GM21381 (cell line): ENCODE results near the gene SYT8.
"Not testable (repeated sequence)": the region's sequence is repeated elsewhere in the genome, so short reads cannot be mapped to it uniquely, and the experiment has no call there.

Experiments
- ATAC-seq: cut with Tn5 transposase; IDR thresholded peaks from one replicate; pipeline ENCODE4 v1.9.1; 2021; ENCODE audit warnings: mild to moderate bottlenecking, moderate library complexity; ENCODE audit not compliant: unreplicated experiment

The SYT8 gene, protein sequence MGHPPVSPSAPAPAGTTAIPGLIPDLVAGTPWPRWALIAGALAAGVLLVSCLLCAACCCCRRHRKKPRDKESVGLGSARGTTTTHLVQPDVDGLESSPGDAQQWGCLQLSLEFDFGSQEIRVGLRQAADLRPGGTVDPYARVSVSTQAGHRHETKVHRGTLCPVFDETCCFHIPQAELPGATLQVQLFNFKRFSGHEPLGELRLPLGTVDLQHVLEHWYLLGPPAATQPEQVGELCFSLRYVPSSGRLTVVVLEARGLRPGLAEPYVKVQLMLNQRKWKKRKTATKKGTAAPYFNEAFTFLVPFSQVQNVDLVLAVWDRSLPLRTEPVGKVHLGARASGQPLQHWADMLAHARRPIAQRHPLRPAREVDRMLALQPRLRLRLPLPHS

DNA sequence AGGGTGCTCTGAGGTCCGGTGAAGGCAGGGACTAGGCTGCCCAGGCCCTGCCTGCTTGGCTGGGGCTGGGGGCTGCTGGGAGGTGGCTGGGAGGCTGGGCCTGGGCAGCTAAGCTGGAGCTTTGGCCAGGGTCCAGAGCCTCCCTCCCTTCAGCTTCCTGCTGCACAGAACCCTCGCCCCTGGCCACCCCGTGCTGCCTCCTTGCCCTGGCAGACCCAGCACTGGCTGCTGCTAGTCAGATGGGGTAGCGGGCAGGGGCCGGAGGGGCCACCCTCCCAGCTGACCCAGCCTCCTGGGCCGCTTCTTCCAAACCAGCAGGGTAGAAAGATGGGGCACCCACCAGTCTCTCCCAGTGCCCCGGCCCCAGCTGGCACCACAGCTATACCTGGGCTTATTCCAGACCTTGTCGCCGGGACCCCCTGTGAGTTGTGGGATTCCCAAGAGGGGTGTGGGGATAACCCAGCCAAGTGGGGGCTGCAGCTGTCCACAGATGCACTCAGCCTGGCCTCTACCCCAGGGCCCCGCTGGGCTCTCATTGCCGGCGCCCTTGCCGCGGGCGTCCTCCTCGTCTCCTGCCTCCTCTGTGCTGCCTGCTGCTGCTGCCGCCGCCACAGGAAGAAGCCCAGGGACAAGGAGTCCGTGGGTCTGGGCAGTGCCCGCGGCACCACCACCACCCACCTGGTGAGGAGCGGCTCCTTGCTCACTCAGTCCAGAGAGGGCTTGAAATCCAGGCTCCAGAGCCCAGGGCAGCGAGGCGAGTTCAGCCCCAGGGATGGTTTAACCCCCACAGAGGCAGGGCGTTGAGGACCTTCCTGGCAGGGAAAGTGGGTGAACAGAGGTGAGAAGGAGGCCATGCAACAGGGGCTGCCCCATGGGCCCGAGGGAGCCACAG lies at the start of gene SYT8:
SYT8 (plus strand) TSS at position 212 of the 892 bp plus-strand sequence; CDS start at position 328, 116 bp downstream.
- ATAC-seq, result no peak

DNA sequence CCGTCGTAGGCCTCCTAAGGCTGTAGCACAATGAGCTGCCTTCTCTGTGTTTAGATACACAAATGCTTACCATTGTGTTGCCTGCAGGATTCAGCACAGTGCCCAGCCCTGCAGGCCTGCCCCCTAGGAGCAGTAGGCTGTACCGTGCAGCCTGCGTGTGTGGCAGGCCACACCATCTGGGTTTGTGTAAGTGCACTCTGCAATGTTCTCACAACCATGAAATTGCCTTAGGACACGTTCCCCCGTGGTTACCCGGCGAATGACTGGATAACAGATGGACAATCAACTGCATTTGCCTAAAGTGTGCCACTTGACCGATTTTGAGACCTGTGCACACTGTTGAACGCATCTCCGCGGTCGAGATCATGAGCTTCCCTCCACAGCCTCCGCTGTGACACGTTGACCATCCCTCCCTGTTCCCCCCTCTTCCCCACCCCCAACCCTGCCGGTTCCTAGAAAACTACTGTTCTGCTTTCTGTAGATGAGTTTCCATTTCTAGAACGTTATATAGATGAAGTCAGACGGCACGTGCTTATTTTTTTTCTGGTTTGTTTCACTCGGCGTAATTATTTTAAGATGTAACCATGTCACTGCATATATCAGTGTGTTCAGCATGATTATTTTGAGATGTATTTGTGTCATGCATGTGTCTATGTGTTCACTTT lies 48.9 kb upstream of the SYT8 start:
- ATAC-seq, result no peak

DNA sequence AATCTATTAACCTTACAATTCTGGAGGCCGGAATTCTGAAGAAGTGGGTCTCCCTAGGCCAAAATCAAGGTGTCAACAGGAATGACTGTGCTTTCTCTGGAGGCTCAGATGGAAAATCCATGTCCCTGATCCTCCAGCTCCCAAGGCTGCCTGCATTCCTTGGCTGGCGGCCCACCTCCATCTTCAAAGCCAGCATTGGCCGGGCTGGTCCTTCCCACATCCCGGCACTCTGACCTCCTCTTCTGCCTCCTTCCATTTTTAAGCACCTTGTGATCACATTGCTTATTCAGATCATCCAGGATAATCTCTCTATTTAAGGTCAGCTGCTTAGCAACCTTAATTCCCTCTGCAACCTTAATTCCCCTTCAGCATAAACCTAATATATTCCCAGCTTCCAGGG lies 48.3 kb upstream of the SYT8 start:
- no peak for ATAC-seq

DNA sequence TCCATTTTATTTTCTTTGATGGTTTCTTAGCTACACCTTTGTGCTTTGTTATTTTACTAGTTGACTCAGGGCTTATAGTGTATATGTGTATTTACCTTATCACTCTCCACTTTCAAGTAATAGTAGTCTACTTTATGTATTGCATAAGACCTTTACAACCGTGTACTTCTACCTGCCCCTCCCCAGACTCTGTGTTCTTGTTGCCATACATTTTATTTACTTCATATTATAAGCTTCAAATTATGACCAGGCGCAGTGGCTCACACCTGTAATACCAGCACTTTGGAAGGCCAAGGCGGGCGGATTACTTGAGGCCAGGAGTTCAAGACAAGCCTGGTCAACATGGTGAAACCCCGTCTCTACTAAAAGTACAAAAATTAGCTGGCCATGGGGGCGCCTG lies 42.9 kb upstream of the SYT8 start:
- ATAC-seq, result no peak

DNA sequence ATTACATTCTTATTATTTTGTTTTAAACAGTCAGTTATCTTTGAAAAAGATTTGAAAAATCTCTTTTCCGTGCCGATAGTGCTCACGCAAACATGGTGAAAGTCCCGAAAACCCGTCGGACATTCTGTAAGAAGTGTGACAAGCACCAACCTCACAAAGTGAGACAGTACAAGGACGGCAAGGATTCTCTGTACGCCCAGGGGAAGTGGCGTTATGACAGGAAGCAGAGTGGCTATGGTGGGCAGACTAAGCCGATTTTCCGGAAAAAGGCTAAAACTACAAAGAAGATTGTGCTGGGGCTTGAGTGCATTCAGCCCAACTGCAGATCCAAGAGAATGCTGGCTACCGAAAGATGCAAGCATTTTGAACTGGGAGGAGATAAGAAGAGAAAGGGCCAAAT lies 42.3 kb upstream of the SYT8 start:
- no peak for ATAC-seq

DNA sequence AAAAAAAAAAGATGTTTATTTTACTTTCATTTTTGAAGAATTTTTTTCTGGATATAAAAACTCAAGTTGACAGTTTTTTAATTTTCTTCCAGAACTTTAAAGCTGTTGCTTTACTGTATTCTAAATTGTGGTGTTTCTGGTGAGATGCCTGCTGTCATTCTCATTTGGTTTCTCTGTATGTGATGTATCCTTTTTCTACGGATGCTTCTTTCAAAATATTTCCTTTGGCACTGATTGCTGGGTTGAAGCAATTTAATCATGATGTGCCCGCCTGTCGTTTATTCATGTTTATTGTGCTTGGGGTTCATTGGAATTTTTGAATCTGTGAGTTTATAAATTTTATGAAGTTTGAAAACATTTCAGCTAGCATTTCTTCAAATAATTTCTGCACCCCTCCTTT lies 41.7 kb upstream of the SYT8 start:
- no peak for ATAC-seq

DNA sequence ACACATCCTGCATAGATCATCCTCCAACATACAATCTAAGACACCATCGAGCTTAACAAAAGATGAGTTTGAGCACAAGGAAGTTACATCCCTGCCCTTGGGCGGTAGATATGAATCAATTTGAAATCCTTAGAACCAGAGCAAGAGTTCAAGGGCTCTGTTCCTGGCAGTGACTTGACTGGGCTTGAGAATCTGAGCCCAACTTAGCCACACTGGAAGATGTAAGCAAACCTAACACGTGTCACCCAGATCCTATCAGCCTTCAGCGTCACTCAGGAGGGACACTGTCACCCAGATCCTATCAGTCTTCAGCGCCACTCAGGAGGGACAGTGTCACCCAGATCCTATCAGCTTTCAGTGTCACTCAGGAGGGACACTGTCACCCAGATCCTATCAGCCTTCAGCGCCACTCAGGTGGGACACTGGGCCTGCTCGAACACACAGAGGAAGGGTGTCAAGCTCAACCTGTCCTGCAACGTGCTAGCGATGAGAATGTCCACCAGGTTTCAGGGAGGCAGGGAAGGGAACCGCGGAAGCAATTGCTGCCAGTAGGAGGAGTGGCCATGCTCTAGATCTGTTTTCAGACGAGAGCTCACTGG lies 38.3 kb upstream of the SYT8 start:
- no peak for ATAC-seq

DNA sequence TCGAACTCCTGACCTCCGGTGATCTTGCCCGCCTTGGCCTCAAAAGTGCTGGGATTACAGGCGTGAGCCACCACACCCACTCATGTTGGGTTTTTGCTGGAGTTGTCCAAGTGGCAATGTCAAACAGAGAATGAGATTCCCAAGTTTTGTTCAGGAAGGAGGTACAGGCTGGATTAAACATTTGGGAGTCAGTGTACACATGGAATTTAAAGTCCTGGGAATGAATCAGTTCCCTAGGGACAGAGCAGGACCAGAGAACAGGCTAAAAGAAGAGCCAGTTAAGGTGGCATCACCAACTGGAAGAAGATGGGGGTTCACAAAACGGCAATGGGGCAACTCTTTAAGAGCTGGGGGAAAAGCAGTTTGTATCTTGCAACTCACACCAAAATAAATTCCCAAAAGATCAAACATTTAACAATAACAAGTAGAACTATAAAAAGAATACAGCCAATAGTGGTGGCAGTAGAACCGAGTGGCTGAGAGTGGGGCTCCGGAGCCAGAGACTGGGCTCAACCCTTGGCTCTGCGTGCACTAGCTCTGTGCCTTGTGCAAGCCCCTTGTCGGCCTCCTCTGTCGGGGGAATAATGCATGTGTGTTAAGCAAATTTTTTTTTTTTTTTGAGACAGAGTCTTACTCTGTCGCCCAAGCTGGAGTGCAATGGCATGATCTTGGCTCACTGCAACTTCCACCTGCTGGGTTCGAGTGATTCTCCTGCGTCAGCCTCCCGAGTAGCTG lies 37.2 kb upstream of the SYT8 start:
- ATAC-seq, result no peak

DNA sequence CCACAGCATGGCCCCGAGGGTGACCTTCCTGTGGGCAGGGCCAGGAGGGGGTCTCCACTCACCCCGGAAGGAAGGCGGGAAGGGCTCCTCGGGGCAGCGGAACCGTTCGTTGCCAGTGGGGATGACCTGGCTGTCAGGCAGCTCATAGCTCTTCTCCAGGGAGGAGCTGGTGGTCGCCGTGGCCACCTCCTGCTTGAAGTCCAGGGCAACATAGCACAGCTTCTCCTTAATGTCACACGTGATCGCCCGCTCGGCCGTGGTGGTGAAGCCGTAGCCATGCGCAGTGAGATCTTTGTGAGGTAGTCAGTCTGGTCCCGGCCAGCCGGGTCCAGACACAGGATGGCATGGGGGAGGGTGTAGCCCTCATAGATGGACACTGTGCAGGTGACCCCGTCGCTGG lies 31.5 kb upstream of the SYT8 start:
- ATAC-seq, result no peak

DNA sequence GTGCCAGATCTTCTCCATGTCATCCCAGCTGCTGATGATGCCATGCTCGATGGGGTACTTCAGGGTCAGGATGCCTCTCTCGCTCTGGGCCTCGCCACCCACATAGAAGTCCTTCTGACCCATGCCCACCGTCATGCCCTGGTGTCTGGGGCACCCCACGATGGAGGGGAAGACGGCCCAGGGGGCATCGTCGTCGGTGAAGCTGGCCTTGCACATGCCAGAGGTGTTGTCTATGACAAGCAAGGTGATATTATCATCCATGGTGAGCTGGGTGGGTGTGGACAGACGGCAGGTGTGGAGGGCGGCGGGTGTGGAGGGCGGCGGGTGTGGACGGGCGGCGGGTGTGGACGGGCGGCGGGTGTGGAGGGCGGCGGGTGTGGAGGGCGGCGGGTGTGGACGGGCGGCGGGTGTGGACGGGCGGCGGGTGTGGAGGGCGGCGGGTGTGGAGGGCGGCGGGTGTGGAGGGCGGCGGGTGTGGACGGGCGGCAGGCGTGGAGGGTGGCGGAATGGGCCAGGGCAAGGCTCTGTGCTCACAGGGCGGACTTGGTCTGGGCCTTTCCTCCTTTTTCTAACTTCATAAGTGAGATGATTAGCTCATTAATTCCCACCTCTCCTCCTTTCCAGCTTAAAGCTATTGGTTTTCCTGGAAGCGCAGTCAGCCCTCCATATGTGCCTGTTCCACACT lies 30.8 kb upstream of the SYT8 start:
- not testable (repeated sequence) for ATAC-seq

DNA sequence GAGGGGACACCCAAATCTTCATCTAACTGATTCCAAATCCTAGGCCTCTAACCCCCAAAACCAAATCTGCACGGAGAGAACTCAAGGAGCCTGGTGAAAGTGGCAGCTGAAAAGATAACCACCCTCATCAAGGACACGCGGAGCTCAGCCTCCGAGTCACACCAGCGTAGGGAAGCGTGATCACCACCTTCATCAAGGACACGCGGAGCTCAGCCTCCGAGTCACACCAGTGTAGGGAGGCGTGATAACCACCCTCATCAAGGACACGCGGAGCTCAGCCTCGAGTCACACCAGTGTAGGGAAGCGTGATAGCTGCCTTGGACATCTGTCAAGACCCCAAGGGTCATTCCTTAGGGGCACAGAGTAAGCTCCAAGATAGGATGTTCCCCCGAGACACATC lies 29.3 kb upstream of the SYT8 start:
- no peak for ATAC-seq

DNA sequence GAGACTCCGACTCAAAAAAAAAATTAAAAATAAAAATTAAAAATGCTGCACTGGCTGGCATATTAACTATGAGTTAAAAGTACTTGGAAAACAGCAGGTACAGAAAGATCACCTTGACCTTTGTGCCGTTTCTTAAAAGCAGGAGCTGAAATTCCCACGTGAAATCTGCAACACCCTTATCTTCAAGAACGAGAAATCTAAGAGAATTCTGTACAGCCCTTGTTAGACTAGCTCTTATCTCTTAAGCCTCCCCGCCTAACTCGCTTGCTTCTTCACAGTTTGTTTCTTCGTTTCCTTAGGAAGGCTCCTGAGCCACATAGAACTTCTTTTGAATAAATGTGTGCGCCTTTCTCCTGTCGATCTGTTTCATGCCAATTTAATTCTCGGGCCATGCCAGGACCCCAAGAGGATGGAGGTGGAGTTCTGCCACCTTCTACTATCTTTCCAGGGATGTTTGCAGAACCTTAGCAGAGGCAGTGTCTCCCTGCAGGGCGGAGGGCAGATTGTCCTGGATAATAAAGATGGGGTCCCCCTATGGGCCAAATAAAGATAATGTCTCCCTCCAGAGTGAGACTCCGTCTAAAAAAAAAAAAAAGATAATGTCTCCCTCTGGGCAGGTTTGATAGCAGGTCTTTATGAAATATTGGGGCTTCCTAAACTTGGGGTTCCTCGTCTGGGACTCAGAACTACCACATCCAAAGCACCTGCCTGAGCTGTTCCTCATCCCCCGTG lies 27.4 kb upstream of the SYT8 start:
- ATAC-seq, result no peak

DNA sequence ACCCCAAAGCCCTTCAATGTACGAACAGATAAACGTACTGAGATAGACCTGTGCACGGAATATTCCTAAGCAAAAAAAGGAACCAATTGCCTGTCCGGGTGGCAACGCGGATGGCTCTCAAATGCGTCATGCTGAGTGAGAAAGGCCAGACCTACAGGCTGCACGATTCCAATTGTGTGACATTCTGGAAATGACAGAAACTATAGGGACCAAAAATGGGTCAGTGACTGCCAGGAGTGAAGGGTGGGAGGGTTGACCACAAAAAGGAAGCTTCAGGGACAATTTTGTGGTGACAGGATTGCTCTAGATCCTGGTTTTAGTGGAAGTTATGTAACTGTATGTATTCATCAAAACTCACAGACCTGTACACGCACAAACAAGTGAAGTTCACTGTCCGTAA lies 24.0 kb upstream of the SYT8 start:
- no peak for ATAC-seq

DNA sequence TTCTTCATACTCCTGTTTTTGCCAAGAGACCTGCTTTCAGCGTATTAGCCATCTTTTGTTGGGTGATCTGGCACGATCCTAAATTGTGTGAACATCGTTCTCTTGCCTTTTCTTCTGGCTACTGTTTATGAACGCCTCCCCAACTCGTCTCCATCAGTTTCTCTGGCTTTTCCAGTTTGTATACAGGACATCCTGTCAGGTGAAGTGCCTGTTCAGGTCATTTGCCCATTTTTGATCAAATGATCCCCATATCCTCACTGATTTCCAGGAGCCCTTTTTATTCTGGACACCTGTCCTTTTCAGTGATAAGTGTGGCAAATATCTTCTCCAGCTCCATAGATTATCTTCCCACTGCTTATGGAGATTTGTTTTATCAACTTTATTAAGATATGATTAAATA lies 22.5 kb upstream of the SYT8 start:
- ATAC-seq, result no peak

DNA sequence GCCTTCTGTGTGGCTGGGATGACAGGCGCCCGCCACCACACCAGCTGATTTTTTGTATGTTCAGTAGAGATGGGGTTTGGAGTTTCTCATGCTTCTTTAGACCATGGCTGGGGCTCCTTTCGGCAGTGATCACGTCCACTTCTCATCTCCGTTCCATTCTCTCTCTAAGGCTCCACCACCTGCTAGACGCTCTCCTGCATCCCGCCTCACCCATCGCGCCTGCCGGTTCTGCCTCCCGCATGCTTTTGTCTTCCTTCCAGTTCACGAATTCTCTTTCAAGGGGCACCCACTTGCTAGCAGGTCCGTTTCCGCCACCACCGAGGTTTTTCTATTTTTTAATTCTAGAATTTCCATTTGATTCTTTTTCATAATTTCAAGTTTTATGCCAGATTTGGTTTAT lies 22.0 kb upstream of the SYT8 start:
- no peak for ATAC-seq

DNA sequence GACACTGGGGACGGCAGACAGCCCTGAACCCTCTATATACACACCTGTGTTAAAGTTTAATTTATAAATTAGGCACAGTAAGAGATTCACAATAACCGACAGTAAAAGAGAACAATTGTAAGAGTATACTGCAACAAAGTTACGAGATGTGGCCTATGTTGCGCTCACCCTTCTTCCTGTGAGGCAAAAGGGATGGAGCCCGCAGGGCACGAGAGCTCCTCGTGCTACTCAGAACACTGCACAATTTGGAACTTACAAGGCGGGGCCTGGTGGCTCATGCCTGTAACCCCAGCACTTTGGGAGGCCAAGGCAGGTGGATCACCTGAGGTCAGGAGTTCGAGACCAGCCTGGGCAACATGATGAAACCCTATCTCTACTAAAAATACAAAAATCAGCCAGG lies 21.4 kb upstream of the SYT8 start:
- not testable (repeated sequence) for ATAC-seq

DNA sequence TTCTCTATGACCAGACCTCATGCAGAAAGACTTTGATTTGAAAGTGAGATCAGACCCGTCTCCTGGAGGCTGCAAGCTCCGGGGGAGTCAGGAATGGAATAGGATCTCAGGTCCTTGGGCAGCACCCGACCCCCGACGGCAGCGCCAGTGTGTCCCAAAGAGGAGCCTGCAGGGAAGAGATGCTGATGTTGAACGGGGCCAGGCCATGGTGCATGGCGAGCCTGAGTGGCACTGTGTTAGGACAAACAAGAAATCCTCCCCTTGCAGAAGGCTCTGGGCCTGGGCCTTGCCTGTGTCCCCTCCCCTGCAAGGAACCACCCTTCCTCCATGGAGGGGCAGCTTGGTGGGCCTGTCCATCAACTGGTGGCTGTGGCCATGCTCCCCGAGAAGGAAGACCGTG lies 20.1 kb upstream of the SYT8 start:
- no peak for ATAC-seq

DNA sequence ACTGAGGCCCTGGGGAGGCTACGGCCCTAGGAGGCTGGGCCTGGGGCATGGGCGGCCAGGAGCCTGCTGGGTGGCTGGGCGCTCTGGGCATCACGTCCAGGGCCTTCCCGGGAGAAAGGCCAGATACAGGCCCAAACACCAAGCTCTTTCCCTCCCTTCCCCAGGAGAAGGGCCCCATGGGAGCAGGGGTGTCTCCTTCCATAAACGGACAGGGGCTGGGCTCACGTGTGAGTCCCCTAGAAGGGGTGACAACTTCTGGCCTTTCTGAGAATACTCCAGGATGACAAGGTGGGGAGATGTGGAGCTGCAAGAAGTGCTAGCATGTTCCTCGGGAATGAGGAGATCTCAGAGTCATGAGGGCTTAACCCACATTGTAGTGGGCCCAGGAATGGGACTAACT lies 19.5 kb upstream of the SYT8 start:
- ATAC-seq, result no peak

DNA sequence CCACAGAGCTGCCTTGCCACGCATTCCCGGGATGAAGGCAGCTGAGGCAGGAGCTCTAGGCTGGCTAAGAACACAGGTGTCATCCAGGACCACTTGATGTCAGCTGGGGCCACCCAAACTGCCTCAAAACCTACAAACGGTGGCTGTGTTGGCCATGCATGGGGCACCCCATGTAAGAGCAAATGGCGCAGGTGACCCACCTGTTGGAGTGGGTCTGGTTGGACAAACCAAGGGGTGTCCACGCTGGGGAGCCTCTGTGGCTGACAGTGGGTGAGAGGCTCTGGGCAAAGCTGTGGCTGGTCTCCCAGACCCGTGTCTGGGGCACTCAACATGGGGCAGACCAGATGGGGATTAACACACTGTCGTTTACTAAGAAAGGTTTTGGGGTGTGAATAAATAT lies 19.0 kb upstream of the SYT8 start:
- ATAC-seq, result no peak
